ENCODE data around the gene NMUR1.
A peak's percentile ranks its signal among the peaks of the same experiment; 100 is the strongest.

Gene NMUR1

GRCh38 chr2:231488331-231488730 is 41.9 kb downstream of the NMUR1 start:
- Histone ChIP-seq H3K27me3 (ENCODE audit: low read length) (no peaks in the 10 kb centered on the region), H3K9ac (ENCODE audit: low read length) (no peak overlapping the region), H3K36me3 (ENCODE audit: low read length) (no peaks in the 10 kb centered on the region), H2AFZ (ENCODE audit: low read depth, low read length, severe bottlenecking) (no peak overlapping the region), H3K4me3 (ENCODE audit: insufficient read depth, low read length, poor library complexity, severe bottlenecking) (no peak overlapping the region), H3K4me2 (ENCODE audit: low read depth, low read length, poor library complexity, severe bottlenecking) (no peak overlapping the region), H3F3A (ENCODE audit: insufficient read depth) (no peaks in the 10 kb centered on the region), H3K27ac (ENCODE audit: low read depth, low read length) (no peak overlapping the region), H3K9me2 (replicated peaks; ENCODE audit: insufficient read depth, low read length) (no peaks in the 10 kb centered on the region), H3K9me3 (ENCODE audit: insufficient read depth, low read length) (no peaks in the 10 kb centered on the region), H4K20me1 (ENCODE audit: low read depth, low read length) (no peaks in the 10 kb centered on the region), H3K79me2 (ENCODE audit: insufficient read depth, low read length) (no peaks in the 10 kb centered on the region)
- TF ChIP-seq CTCF (IDR thresholded peaks at IDR 0.05; ENCODE audit: insufficient read depth, low read length, poor library complexity, severe bottlenecking): no peak
- TF ChIP-seq EZH2phosphoT487 (conservative IDR thresholded peaks at IDR 0.05; ENCODE audit: low read length): no peak

- Histone ChIP-seq H3K9me3 (ENCODE audit: insufficient read depth, low read length) (no peaks in the 10 kb centered on the region), H3K9me2 (replicated peaks; ENCODE audit: insufficient read depth, low read length) (no peaks in the 10 kb centered on the region), H3K9ac (ENCODE audit: low read length) (no peak overlapping the region), H3K4me3 (ENCODE audit: insufficient read depth, low read length, poor library complexity, severe bottlenecking) (no peak overlapping the region), H3K36me3 (ENCODE audit: low read length) (no peaks in the 10 kb centered on the region), H4K20me1 (ENCODE audit: low read depth, low read length) (no peaks in the 10 kb centered on the region), H3K27ac (ENCODE audit: low read depth, low read length) (no peak overlapping the region), H3K79me2 (ENCODE audit: insufficient read depth, low read length) (no peaks in the 10 kb centered on the region), H2AFZ (ENCODE audit: low read depth, low read length, severe bottlenecking) (no peak overlapping the region), H3K27me3 (ENCODE audit: low read length) (no peaks in the 10 kb centered on the region), H3F3A (ENCODE audit: insufficient read depth) (no peaks in the 10 kb centered on the region), H3K4me2 (ENCODE audit: low read depth, low read length, poor library complexity, severe bottlenecking) (no peak overlapping the region)
- TF ChIP-seq CTCF (IDR thresholded peaks at IDR 0.05; ENCODE audit: insufficient read depth, low read length, poor library complexity, severe bottlenecking) (no peak), EZH2phosphoT487 (conservative IDR thresholded peaks at IDR 0.05; ENCODE audit: low read length) (no peak)
Observed at GRCh38 chr2:231486851-231487596, 43.2 kb downstream of the NMUR1 start.

- Histone ChIP-seq H3F3A (ENCODE audit: insufficient read depth) (no peaks in the 10 kb centered on the region), H3K27me3 (ENCODE audit: low read length) (no peaks in the 10 kb centered on the region), H4K20me1 (ENCODE audit: low read depth, low read length) (no peaks in the 10 kb centered on the region), H3K4me3 (ENCODE audit: insufficient read depth, low read length, poor library complexity, severe bottlenecking) (peak overlapping the region; percentile 1), H3K9ac (ENCODE audit: low read length) (peak overlapping the region; percentile 34), H3K9me3 (ENCODE audit: insufficient read depth, low read length) (no peaks in the 10 kb centered on the region), H3K79me2 (ENCODE audit: insufficient read depth, low read length) (no peaks in the 10 kb centered on the region), H3K4me2 (ENCODE audit: low read depth, low read length, poor library complexity, severe bottlenecking) (peak overlapping the region; percentile 47), H2AFZ (ENCODE audit: low read depth, low read length, severe bottlenecking) (peak overlapping the region; percentile 61), H3K36me3 (ENCODE audit: low read length) (no peaks in the 10 kb centered on the region), H3K9me2 (replicated peaks; ENCODE audit: insufficient read depth, low read length) (no peaks in the 10 kb centered on the region), H3K27ac (ENCODE audit: low read depth, low read length) (no peak overlapping the region)
- TF ChIP-seq EZH2phosphoT487 (conservative IDR thresholded peaks at IDR 0.05; ENCODE audit: low read length) (no peak), CTCF (IDR thresholded peaks at IDR 0.05; ENCODE audit: insufficient read depth, low read length, poor library complexity, severe bottlenecking) (no peak)
Observed at GRCh38 chr2:231483398-231484329, 46.6 kb downstream of the NMUR1 start.

Measured in SU-DHL-6 (cell line).